NB4 (cell line): ENCODE results near the gene DNAJA3.

ENCODE experiments used
- MYC ChIP-seq: IDR thresholded peaks from 2 replicates; pipeline ENCODE4 v1.6.1; 2011; ENCODE audit warnings: low read depth, low read length
- POLR2A ChIP-seq: IDR thresholded peaks from 2 replicates; pipeline ENCODE4 v1.6.1; 2011; ENCODE audit warnings: mild to moderate bottlenecking; ENCODE audit not compliant: insufficient read length; ENCODE audit errors: extremely low read depth
- TF ChIP-seq, protein P1 (sequence below): IDR thresholded peaks from one replicate; pipeline ENCODE4 v1.5.1; 2012; ENCODE audit warnings: low read depth, low read length
- TF ChIP-seq, protein P2 (sequence below): IDR thresholded peaks from 2 replicates; pipeline ENCODE4 v1.6.1; 2011; ENCODE audit warnings: low read depth, low read length

DNA sequence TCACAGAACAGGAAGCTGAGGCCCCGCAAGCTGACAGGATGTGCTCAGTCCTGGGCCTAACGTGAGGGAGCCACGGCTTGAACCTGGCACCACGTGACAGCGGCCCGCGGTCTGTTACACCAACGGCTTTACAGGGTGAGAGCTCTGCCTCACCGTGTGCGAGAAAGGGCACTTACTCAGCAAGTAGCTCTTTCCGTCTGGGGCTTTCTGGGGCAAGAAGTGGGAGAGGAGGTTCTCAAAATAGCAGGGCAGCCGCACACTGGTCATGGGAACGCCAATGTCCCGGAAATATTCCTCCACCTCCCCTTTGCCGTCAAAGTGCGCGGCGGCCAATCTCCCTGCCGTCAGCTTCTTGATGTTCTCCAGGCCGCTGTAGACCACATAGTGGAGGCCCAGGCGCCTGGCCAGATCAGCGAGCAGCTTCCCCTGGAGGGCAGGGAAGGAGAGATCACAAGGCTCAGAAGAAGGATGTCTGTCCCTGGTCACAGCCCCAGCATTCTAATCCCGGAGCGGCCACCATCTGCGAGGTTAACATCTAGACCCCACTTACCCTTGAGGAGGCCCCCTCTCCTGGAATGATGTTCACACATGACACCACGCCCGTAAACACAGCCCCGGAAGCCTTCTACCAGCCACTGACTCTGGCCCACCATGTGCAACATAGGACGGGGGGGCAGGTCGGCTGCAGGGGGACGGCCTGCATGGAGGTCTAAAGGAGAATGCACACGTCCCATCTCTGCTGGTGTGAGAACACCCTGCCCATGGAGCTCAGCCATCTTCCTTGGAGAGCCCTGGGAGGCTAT is 40.5 kb downstream of the DNAJA3 start:
- TF ChIP-seq, protein P1, sequence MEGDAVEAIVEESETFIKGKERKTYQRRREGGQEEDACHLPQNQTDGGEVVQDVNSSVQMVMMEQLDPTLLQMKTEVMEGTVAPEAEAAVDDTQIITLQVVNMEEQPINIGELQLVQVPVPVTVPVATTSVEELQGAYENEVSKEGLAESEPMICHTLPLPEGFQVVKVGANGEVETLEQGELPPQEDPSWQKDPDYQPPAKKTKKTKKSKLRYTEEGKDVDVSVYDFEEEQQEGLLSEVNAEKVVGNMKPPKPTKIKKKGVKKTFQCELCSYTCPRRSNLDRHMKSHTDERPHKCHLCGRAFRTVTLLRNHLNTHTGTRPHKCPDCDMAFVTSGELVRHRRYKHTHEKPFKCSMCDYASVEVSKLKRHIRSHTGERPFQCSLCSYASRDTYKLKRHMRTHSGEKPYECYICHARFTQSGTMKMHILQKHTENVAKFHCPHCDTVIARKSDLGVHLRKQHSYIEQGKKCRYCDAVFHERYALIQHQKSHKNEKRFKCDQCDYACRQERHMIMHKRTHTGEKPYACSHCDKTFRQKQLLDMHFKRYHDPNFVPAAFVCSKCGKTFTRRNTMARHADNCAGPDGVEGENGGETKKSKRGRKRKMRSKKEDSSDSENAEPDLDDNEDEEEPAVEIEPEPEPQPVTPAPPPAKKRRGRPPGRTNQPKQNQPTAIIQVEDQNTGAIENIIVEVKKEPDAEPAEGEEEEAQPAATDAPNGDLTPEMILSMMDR = no peak
- TF ChIP-seq POLR2A (no peak), MYC (no peak)
- TF ChIP-seq, protein P2, sequence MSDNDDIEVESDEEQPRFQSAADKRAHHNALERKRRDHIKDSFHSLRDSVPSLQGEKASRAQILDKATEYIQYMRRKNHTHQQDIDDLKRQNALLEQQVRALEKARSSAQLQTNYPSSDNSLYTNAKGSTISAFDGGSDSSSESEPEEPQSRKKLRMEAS = no peak
